LoVo (cell line): ENCODE results near the gene KCNMB4.
"Not testable (repeated sequence)": the region's sequence is repeated elsewhere in the genome, so short reads cannot be mapped to it uniquely, and the experiment has no call there.

Experiments used
- DNase-seq: peaks from one replicate; pipeline ENCODE4 v3.0.0-alpha.2; 2016; ENCODE audit warnings: low spot score

Gene KCNMB4

DNA sequence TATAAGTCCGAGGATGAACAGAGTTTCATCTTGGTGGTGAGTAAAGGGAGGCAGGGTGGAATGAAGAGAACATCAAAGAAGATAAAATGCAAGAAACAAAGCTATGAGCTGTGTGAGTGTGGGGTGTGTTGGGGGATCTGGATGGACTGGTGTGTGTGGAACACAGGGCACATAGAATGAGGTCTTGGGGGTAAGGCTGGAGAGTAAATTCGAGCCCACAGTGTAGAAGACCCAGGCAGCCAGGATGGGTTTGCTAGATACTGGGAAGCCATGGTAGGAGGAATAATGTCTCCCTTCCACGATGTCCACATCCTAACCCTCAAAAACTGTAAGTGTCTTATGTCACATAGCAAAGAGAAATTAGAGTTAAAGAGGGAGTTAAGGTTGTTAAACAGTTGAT is 6.8 kb downstream of the KCNMB4 start:
- DNase-seq: no peak

DNA sequence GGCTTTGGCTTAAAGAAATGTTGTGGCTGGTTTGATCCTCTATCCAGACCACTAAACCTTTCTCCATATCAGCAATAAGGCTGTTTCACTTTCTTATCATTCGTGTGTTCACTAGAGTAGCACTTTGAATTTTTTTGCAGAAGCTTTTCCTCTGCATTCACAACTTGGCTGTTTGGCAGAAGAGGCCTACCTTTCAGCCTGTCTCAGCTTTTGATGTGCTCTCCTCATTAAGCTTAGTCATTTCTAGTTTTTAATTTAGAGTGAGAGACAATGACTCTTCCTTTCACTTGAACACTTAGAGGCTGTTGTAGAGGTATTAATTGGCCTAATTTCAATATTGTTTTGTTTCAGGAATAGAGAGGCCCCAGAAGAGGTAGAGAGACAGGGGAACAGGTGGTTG is 13.8 kb downstream of the KCNMB4 start:
- DNase-seq: no peak

DNA sequence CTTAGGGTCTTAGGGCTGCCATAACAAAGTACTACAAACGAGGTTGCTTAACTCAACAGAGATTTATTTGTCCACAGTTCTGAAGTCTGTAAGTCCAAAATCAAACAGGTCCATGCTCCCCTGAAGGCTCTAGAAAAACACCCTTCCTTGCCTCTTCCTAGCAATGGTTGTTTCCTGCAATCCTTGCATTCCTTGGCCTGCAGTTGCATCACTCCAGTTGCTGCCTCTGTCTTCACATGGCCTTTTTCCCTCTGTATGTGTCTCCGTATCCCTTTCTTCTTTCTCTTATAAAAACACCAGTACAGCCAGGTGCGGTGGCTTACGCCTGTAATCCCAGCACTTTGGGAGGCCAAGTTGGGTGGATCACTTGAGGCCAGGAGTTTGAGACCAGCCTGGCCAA is 17.4 kb downstream of the KCNMB4 start:
- DNase-seq: no peak

DNA sequence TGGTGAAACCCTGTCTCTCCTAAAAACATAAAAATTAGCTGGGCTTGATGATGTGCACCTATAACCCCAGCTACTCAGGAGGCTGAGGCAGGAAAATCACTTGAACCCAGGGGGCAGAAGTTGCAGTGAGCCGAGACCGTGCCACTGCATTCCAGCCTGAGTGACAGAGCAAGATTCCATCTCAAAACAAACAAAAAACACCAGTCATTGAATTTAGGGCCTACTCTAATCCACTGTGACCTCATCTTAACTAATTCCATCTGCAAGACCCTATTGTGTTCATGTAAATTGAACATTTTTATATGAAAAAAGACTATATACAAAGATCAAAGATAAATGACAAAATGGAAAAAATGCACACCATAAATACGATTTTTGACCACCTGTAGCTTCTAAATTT is 17.8 kb downstream of the KCNMB4 start:
- DNase-seq: no peak

DNA sequence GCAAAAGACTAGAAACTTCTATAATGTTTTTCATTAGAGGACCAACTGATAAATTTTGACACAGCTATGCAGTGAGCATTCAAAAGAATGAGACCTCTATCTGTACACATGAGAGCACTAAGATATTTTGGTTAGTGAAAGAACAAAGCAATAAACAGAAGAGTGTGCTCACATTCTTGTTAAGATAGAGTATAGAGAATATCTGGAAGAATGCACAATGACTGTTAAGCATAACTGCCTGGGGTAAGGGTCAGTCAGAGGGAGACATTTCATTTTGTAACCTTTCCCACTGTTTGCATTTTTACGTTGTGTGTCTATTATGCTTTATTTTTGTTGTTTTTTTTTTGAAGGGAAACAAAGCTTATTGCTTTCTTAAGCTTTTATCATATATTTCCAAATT is 20.7 kb downstream of the KCNMB4 start:
- no peak for DNase-seq

DNA sequence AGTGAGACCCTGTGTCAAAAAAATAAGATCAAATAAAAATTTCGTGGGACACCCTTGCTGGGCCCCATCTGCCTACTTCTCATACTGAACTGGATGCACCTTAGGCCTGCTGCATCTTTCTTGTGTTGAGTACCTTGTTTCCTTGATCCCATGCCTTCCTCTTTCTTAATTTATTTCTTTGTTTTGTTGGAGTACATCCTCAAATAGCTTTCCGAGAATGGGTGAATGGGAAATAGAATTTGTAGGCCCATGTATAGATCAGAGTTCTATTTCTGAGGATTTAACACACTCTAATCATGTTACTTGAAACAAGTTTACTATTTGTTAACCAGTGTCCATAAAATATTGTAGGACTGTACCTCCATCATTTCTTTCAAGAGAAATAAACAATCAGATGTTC is 23.6 kb downstream of the KCNMB4 start:
- no peak for DNase-seq

DNA sequence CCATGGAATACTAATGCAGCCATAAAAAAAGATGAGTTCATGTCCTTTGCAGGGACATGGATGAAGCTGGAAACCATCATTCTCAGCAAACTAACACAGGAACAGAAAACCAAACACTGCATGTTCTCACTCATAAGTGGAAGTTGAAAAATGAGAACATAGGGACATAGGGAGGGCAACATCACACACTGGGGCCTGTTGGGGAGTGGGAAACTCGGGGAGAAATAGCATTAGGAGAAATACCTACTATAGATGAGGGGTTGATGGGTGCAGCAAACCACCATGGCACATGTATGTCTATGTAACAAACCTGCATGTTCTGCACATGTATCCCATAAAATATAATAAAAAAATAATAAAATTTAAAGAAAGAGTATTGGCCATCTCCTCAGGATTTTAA is 26.5 kb downstream of the KCNMB4 start:
- not testable (repeated sequence) for DNase-seq

DNA sequence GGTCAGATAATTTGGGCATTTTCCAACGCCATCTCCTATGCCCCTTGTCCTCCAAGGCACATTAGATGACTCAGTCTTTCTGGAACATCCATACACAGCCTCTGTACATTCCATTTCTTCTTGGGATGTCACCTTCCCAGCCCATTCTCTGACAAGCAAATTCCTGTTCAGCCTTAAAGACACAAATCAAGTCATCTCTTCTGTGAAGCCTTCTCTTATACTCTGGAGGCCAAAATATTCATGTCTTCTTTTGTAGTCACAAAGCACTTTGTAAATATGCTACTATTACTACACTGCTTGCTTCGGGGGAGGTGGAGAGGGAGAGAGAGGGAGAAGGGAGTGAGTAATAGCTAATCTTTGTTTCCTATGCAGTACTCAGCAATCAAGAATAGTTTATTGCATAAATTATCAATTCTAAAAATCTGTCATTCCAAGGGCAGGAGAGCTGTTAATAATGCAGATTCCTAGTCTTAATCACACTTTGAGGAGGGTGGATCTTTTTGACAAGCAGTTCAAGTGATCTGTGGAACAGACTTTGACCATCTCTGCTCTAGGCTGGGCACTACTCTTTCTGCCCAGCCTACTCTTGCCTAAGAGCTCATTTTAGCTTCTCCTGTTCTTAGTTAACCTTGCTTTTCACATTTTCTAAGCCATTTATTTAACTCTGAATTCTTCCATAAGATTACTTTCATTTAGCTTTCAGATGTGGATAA is 27.9 kb downstream of the KCNMB4 start:
- no peak for DNase-seq

DNA sequence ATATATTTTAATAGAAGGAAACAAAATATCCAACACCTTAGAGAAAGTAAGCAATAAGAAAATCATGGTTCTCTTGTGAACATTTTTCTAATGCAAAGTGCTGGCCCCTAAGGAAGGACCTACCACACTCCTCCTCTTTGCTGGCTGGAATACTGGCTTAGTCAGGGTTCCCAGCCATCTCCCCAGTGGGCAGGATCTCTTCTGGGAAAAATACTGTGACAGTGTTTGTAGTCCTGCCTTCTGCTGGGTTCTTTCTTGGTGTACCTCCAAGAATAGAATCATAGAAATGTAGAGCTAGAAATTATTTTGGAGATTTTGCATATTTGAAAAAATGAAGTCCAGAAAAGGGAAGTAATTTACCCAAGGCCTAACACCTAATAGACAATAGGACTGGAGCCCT is 31.9 kb downstream of the KCNMB4 start:
- no peak for DNase-seq

DNA sequence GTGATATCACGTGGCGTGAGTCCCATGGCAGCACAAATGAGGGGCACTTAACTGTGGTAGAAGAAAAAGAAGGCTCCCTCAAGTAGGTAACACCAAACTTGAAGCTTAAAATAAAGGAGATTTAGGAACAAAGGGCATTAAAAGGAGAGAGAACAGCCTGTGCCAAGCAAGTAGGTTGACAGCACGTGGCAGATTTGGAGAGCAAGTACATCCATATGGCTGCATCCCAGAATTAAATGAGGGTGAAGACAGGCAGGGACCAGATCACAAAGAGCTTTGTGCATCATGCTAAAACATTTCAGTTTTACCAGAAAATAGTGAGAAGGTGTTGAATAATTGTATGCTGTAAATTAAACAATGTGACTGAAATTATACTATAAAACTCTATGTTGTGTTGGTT is 32.8 kb downstream of the KCNMB4 start:
- DNase-seq: no peak

DNA sequence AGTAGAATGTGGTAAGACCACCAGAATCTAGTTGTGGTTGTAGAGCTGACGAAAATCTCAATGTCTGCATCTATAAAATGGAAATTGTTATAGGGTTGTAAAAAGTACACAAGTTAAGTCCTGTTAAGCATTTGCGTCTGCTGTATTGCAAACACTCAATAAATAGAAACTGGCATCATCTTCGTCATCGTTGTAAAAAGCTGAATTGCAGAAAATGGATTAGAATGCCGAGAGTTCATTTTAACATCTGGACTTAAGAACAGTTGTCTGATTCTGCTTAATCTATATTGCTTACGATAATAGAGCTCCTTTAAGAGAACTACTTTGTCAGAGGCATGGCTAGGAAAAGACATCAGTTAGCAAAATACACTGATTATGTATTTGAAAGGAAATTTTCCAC is 33.2 kb downstream of the KCNMB4 start:
- no peak for DNase-seq

DNA sequence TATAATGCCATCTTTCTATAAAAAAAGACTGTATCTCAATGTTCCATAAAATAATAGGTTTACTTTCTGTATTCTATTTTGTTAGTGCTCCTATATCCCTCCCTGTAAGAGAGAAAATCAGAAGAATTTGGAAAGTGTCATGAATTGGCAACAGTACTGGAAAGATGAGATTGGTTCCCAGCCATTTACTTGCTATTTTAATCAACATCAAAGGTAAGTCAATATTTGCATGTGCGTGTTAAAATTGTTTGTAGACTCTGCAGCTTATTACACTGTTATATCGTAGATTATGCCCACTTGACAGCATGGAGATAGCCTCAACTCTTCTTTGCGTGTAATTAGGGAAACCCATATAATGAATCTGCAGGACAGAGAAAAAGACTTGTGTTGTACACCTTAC is 34.0 kb downstream of the KCNMB4 start:
- DNase-seq: no peak

DNA sequence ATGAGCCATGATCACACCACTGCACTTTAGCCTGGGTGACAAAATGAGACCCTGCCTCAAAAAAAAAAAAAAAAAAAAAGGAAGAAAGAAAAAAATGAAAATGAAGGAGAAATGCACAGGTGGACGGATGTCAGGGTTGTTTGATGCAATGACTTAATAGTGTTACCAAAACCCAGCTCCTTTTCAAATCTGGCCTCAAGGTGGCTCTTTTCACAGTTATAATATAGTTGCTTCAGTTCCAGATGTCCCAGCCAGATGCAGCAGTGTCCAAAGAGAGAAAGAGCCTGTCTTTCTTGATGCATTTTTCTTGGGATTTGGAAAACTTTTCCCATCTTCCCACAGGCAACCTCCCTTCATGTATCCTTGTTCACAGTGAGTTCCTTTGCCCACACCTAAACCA is 36.5 kb downstream of the KCNMB4 start:
- no peak for DNase-seq

DNA sequence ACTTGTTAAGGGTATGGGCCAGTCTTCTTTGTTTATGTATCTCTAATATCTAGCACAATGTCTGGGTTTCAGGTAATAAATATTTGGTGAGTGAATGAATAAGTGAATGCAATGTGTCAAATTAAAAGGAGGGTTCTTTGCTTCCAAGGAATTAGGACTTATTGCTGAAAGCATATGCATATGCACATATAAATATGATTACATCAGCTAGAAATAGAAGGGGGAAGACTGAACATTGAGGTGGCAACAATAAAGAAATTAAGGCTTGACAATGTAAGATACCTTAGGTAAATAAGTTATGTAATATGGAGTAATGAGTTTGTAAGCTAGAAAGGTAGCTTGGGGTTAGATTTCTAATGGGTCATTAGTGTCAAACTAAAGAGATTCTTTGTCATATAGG is 37.7 kb downstream of the KCNMB4 start:
- no peak for DNase-seq

DNA sequence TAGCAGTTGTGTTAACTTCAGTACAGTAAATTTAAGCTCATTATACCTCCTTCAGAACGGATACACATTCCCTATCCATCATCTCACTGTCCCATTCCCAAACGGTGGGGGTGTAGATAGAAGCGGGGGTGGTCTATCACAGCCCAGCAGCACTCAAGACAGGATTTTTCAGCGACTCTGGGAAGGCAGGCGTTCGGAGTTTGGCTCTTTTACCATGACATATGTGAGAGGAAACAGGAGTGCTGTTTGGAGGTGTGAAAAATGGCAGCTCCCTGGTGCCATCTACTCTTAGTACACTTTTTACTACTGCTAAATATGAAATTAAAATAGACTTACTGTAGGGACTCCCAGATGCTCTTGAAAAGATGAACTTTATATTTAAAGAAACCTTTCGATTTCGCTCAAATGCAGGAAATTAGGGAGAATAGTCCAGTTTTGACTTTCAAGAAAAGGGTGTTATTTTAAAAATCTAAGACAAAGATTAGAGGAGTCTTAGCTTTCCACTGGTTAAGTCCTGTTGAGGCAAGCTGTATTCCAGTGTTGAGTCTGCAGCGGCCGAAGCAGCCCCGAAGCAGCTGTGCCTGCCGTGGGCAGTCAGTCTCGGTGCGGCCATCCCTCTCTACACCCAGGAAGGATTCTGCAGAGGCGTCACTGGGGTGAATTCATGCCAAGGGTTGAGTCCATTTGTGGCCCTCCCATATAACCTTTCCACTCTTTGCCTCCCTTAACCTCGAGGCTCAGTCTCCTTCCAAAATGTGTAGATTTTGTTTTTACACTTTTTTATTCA is 42.1 kb downstream of the KCNMB4 start:
- no peak for DNase-seq

DNA sequence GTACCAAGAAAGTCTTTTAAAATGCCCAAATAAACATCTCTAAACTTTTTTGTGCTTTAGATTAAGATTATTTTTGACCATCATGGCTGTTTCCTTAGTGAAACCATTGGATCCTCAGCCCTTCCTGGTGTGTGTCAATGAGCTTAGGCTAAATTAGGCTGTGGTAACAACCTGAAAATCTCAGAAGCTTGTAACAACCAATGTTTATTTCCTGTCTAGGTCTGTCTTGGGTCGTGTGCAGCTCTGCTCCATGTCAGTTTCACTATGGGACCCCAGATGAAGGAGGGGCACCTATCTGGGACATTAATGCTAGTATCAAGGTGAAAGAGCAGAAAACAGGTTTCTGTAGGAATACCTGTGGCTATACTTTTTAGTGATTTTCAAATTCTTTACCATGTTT is 49.9 kb downstream of the KCNMB4 start:
- no peak for DNase-seq

DNA sequence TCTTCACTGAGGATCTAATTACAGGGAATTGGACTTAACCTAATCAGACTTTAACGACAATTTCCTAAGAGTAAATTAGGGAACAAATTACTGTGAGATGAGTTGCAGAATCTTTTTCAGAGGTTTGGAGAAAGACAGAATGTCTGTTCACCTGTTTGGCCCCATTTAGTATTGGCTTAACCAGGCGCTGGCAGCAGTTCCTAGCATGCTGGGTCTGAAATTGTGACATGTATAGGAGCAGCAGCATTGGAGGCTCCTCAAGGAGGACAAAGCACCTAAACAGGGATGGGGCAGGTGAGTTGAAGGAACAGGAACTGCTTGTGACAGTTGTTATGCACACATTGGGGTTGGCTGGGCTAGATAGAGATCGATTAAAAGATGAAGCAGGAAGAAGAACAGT is 51.0 kb downstream of the KCNMB4 start:
- no peak for DNase-seq

DNA sequence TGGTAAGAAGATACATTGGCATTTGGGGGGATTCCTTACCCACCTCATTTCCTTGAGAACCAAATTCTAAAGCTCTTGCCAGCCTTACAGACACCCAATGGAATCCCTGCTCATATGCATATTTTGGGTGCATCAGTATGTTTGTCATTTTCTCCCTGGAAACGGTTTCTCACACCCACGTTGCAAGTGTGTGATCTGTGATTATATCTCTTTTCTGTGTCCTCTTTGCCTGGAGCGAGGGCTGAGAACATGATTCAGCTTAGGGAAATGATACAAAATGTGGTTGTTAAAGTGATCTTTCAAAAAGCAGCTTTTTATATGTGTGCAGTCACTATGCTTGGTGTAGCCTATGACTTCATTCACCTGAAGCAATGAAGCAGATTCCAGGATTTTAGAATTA is 52.0 kb downstream of the KCNMB4 start:
- no peak for DNase-seq

DNA sequence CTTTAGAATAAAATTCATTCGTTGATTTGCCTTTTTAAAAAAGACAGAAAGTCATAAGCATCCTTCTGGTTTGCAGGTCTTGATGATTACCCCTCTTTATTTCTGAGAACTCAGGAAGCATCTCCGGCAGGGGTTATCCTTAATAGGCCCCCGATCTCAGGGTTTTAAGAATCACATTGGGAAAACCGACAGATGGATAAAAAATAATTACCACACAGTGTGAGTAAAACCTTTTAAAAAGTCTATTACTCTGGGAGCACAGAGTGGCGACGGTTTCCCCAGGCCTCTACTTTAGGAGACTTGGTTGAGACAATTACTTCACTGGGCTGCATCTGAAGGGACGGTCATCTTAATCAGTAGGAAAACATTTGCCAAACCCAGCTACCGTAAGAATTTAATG is 56.5 kb downstream of the KCNMB4 start:
- no peak for DNase-seq

DNA sequence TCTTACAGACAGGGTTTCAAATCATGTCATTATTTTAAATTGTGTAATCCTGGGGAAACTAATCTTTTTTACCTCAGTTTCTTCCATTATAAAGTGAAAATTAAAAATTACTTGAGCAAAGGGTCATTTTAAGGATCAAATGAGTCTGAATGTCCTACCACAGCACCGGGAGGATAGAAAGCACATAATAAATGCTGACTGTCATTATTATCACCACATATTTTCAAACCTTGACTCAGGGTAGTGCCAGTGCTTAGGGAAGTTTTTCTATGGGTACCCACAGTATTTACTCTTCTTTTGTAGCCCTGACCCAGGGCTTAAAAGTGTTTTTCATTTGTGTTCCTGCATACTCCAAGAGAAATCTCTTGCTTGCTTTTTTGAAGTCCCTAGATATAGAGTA is 60.5 kb downstream of the KCNMB4 start:
- no peak for DNase-seq

DNA sequence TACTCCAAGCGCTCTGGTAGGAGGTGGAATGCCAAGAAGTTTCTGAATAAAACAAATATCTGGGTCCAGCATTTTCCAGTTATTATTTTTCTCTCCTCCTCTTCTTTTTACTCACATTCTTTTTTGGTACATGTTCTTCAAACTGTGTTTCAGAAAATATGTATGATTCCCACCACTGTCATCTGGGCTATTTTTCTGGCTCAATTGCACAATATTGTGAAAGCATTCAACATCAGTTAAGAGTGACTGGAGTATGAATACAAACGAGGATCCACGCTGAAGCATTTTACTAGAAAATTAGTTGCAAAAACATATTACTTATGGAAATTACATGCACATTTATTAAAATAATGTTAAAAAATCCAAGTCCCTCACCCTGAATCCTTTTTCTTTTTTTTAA is 61.5 kb downstream of the KCNMB4 start:
- DNase-seq: no peak

DNA sequence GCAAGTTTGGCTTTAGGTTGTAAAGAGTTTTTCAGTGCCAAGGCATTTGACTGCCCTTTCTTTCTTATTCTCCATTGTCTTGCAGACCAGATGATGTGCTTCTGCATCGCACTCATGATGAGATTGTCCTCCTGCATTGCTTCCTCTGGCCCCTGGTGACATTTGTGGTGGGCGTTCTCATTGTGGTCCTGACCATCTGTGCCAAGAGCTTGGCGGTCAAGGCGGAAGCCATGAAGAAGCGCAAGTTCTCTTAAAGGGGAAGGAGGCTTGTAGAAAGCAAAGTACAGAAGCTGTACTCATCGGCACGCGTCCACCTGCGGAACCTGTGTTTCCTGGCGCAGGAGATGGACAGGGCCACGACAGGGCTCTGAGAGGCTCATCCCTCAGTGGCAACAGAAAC is 64.3 kb downstream of the KCNMB4 start:
- DNase-seq: no peak

DNA sequence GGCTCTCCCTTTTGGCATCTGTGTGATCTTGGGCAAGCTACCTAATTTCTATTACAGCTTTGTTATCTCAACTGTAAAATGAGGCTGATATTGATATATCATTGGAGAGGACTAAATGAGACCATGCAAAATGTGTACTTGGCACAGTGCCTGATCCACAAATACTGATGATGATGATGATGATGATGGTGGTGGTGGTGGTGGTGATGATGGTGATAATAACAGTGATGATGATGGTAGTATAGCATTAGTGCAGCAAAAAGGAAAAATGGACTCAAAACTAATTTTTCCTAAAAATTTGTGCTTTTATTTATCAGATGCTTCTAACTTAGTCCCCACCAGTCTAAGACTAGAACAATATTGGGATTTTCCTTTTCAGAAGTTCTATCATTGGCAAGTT is 70.7 kb downstream of the KCNMB4 start:
- DNase-seq: no peak

DNA sequence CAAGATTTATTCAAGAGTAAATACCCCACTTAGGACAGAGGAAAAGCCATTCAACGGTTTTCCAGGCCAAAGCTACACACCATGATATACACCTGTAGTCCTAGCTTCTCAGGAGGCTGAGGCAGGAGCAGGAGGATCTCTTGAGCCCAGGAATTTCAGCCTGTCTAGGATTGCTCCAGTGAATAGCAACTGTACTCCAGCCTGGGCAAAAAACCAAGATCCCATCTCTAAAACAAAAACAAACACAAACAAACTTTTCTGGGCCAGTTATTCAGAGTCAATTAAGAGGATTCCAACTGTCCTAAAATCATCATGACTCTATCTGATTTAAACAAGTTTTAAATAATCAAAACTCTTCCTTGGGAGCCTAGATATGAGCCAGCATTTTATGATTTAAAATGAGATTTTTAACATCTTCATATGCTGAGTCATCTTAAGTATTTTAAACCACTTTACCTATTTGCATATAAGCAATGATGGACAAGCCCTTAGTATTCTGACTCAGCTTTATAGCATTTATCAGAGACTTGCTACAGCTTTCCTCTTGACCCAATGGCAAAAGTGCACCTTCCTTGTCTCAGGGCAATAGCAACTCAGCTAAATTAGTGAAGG is 77.1 kb downstream of the KCNMB4 start:
- DNase-seq: no peak
